ENCODE results near the gene HEPHL1. TPM values are rescaled to one million over a fixed set of nuclear protein-coding genes. Genes with fewer than 3 reads are reported as not detected.

The HEPHL1 gene
- total RNA-seq, 1 donor from 2014 or later = not detected

Other genes starting within 250 kb of the HEPHL1 start
- 25.8 TPM for gene MED17, start 237.1 kb upstream of the HEPHL1 start, total RNA-seq
- gene VSTM5, start 170.7 kb upstream of the HEPHL1 start, total RNA-seq = not detected
- gene PANX1, start 107.5 kb downstream of the HEPHL1 start, total RNA-seq = 20.0 TPM